Motor neuron (in vitro differentiated cells): Measurements from ENCODE around the gene TMEM239. TPM values are rescaled to one million over a fixed set of nuclear protein-coding genes. Genes with fewer than 3 reads are reported as not detected.
A peak's percentile ranks its signal among the peaks of the same experiment; 100 is the strongest.
"Not testable (repeated sequence)": the region's sequence is repeated elsewhere in the genome, so short reads cannot be mapped to it uniquely, and the experiment has no call there.

Experiments used
- ATAC-seq, 8 experiments: fragments of 200-7000 bp; cut with Tn5 transposase; replicated peaks in 6 of 8; 2 replicates each; pipeline ENCODE4 v1.8.0; 2021; ENCODE audit warnings: mild to moderate bottlenecking in 8 of 8, moderate library complexity in 8 of 8
- H3K27ac ChIP-seq, 2 donors: fragments of 250-450 bp; sonication (Bioruptor Pico); 2 replicates each; pipeline ENCODE4 v1.9.0; 2021; ENCODE audit warnings: antibody characterized with exemption in 2 of 2, mild to moderate bottlenecking in 2 of 2, moderate library complexity in 1 of 2
- H3K4me1 ChIP-seq, 2 donors: fragments of 250-450 bp; sonication (Bioruptor Pico); replicated peaks in 1 of 2; 2 replicates each; pipeline ENCODE4 v1.6.1; 2021; ENCODE audit warnings: antibody characterized with exemption in 2 of 2, mild to moderate bottlenecking in 2 of 2, moderate library complexity in 1 of 2
- H3K4me3 ChIP-seq, 5 donors: fragments of 250-450 bp; sonication (Bioruptor Pico); 2 replicates each; pipeline ENCODE4 v1.9.0; 2021; ENCODE audit warnings: antibody characterized with exemption in 5 of 5, mild to moderate bottlenecking in 5 of 5, moderate library complexity in 4 of 5
- WGBS, 10 experiments: fragments of 450-650 bp; shearing (Covaris generic); methylation state at CpG; one replicate each; pipeline ENCODE4 v1.0.0; 2022; 5-methylcytosine and 5-hydroxymethylcytosine counted together
- in situ Hi-C, 9 experiments: fragments of 400-800 bp; cut with MboI; loops; one replicate each; pipeline ENCODE4 v1.15.0; 2021; ENCODE audit warnings: low sequenced_read_pairs in 9 of 9, low pct_unique_long_range_greater_than_20kb in 2 of 9; ENCODE audit not compliant: unreplicated experiment in 9 of 9
- total RNA-seq, 8 experiments: library from RNA; unstranded; fragments of 300-600 nt; gene quantifications; 2 replicates each; pipeline versions ENCODE4 v1.2.3 to v1.2.4, GENCODE V29; 2022

Gene TMEM239
- total RNA-seq, 8 experiments from 2014 or later: 0.13 to 1.4 (median 0.27) TPM; not detected in 3

- in situ Hi-C loops: no loop called here
These were observed 598 bp downstream of the TMEM239 start for GRCh38 chr20:2816583-2817340.

GRCh38 chr20:2817341-2817726 is 1.2 kb downstream of the TMEM239 start:
- Histone ChIP-seq H3K4me3 (no peak overlapping the region), H3K27ac (no peak overlapping the region), H3K4me1 (no peaks in the 10 kb centered on the region)
- WGBS, 10 experiments: 63 to 100% (median 92%) methylated on average over 1 to 2 of the region's 2 CpGs; no CpG with 5 or more reads in 6 of the 10 experiments
- no peak for ATAC-seq
- in situ Hi-C loops: no loop called here

More at GRCh38 chr20:2816583-2817340, 598 bp downstream of the TMEM239 start:
- Histone ChIP-seq H3K4me3 (no peak overlapping the region), H3K4me1 (no peaks in the 10 kb centered on the region), H3K27ac (no peak overlapping the region)
- peak in 1 of 8 experiments; percentile 10 for ATAC-seq
- WGBS, 10 experiments: 40 to 100% (median 87%) methylated on average over 1 to 4 of the region's 20 CpGs; no CpG with 5 or more reads in 6 of the 10 experiments

GRCh38 chr20:2817891-2818595 is 1.9 kb downstream of the TMEM239 start:
- Histone ChIP-seq H3K4me3 (no peak overlapping the region), H3K27ac (no peak overlapping the region), H3K4me1 (no peaks in the 10 kb centered on the region)
- no peak for ATAC-seq
- 0 to 82% (median 60%) methylated on average over 1 to 6 of the region's 7 CpGs; no CpG with 5 or more reads in 1 of the 10 experiments for WGBS, 10 experiments
- in situ Hi-C loops: no loop called here

- peak in 1 of 8 experiments; percentile 39 for ATAC-seq
- WGBS, 10 experiments: 24 to 76% (median 50%) methylated on average over 1 to 20 of the region's 32 CpGs
- Histone ChIP-seq H3K27ac (no peak overlapping the region), H3K4me3 (no peak overlapping the region), H3K4me1 (no peaks in the 10 kb centered on the region)
- in situ Hi-C loops: no loop called here
These were observed 4.1 kb downstream of the TMEM239 start for GRCh38 chr20:2820084-2820895.

- peak in 3 of 8 experiments; percentile 26 to 47 (median 36) for ATAC-seq
- H3K4me3 ChIP-seq: no peak overlapping the region
- WGBS, 10 experiments: 0 to 40% (median 4%) methylated on average over 1 to 9 of the region's 68 CpGs; no CpG with 5 or more reads in 7 of the 10 experiments
- no peaks in the 10 kb centered on the region for H3K4me1 ChIP-seq
- H3K27ac ChIP-seq: no peak overlapping the region
- in situ Hi-C loops: no loop called here
These were observed 5.0 kb downstream of the TMEM239 start for GRCh38 chr20:2820896-2821869.

- no peak overlapping the region for H3K4me3 ChIP-seq
- no peak overlapping the region for H3K27ac ChIP-seq
- no peaks in the 10 kb centered on the region for H3K4me1 ChIP-seq
- in situ Hi-C loops: no loop called here
- 0% methylated on average over 1 of the region's 5 CpGs; no CpG with 5 or more reads in 9 of the 10 experiments for WGBS, 10 experiments
- peak in 3 of 8 experiments; percentile 45 to 76 (median 72) for ATAC-seq
These were observed 5.9 kb downstream of the TMEM239 start for GRCh38 chr20:2822073-2822472.

GRCh38 chr20:2825761-2826160 is 9.6 kb downstream of the TMEM239 start:
- no peak for ATAC-seq
- no peak overlapping the region for H3K27ac ChIP-seq
- H3K4me1 ChIP-seq: no peaks in the 10 kb centered on the region
- in situ Hi-C loops: no loop called here
- H3K4me3 ChIP-seq: no peak overlapping the region
- WGBS, 10 experiments: 80 to 100% (median 100%) methylated on average over 1 to 2 of the region's 2 CpGs; no CpG with 5 or more reads in 4 of the 10 experiments

- no peak for ATAC-seq
- Histone ChIP-seq H3K27ac (no peak overlapping the region), H3K4me1 (no peaks in the 10 kb centered on the region), H3K4me3 (no peak overlapping the region)
- 55 to 83% (median 68%) methylated on average over 1 to 4 of the region's 4 CpGs for WGBS, 10 experiments
- in situ Hi-C loops: no loop called here
These were observed 10.5 kb downstream of the TMEM239 start for GRCh38 chr20:2826655-2827054.

GRCh38 chr20:2829376-2829775 is 13.2 kb downstream of the TMEM239 start:
- in situ Hi-C loops: no loop called here
- 10 to 63% (median 54%) methylated on average over 1 to 6 of the region's 6 CpGs; no CpG with 5 or more reads in 1 of the 10 experiments for WGBS, 10 experiments
- no peak for ATAC-seq
- Histone ChIP-seq H3K27ac (no peak overlapping the region), H3K4me1 (no peaks in the 10 kb centered on the region), H3K4me3 (no peak overlapping the region)

GRCh38 chr20:2831206-2831605 is 15.0 kb downstream of the TMEM239 start:
- H3K4me1 ChIP-seq, H3K27ac ChIP-seq, ATAC-seq, in situ Hi-C loops, H3K4me3 ChIP-seq: not testable (repeated sequence)
- WGBS, 10 experiments: 17 to 98% (median 73%) methylated on average over 1 to 7 of the region's 7 CpGs; no CpG with 5 or more reads in 1 of the 10 experiments

GRCh38 chr20:2833761-2834160 is 17.6 kb downstream of the TMEM239 start:
- Histone ChIP-seq H3K4me1 (no peaks in the 10 kb centered on the region), H3K4me3 (no peak overlapping the region), H3K27ac (no peak overlapping the region)
- WGBS, 10 experiments: 60 to 100% (median 95%) methylated on average over 1 of the region's 1 CpG; no CpG with 5 or more reads in 2 of the 10 experiments
- ATAC-seq: no peak
- in situ Hi-C loops: no loop called here
